NCI-H2196 (cell line): Measurements from ENCODE around the gene ZFHX3.
A peak's percentile ranks its signal among the peaks of the same experiment; 100 is the strongest.

Source experiments
- DNase-seq: peaks from one replicate; lab custom pipeline; 2025; ENCODE audit not compliant: unreplicated experiment; lab: John Stamatoyannopoulos, UW

ZFHX3 gene

DNA sequence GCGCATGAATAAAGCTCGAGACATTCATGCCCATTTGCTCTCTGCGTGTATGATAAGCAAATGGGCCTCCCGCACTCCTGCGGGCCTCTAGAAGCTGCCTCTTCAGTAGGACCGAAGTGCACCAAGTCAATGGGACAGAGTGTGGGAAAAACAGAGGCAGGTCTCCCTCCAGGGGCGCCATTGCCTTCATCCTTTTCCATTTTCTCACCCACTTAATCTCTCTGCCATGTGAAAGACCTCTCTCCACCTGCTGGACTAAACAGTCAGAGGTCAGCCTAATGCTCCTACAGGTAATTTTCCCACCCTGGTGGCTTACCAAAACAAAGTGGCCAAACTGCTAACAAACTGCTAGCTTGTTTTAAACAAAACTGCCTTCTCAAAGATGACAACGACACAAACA, 210.9 kb downstream of the ZFHX3 start:
- DNase-seq, result no peak

DNA sequence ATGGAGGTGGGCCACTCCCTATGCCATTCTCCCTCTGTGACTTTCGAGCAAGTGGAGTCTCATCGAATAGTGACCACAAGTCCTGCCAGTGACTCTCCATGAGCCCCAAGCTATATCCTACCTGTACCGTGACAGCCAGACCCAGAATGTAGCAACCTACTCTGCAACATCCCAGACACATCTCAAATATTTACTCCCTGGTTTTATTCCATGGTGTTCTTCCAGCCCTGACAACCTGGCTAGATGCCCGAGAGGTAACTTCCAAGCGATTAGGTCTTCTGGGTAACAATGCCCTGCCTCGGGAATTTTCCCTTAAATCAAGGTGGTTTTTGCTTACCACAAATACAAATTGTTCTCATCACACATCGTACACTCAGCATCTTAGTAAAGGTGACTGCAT, 211.7 kb downstream of the ZFHX3 start:
- DNase-seq, result no peak

DNA sequence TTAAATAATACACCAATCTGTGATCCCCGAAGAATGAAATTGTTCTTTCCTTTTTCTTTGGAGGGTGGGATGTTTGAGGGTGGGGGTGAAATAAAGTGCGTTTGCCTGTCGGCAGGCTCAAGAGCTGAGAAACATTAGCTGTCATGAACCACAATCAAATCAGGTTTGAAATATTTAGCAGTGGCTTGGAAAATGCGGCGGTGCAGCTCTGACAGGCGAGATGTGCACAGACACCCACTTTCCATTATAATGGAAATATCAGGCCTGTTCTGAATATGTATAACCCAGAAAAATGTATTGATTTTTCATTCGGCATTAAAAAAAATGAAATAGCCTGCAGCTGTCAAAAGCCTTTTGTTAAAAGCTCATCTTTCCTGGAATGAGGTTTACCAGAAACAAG, 212.8 kb downstream of the ZFHX3 start:
- DNase-seq, result no peak

DNA sequence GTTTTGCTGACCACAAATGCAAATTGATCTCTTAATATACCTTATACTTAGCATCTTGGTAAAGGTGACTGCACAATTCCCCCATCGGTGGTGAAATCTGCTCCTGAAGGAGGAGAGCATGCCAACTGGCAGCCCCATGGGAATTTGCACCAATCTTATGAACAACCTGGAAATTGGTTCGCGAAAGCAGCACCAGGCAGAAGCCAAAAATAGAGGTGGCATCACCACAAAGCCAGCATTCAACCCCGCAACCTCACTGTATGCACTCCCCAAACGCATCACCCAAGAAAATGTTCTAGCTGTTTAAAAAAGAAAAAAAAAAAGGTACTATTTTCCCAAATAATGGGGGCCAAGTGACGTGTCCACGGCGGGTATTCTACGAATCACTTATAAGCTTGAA, 213.4 kb downstream of the ZFHX3 start:
- no peak for DNase-seq

DNA sequence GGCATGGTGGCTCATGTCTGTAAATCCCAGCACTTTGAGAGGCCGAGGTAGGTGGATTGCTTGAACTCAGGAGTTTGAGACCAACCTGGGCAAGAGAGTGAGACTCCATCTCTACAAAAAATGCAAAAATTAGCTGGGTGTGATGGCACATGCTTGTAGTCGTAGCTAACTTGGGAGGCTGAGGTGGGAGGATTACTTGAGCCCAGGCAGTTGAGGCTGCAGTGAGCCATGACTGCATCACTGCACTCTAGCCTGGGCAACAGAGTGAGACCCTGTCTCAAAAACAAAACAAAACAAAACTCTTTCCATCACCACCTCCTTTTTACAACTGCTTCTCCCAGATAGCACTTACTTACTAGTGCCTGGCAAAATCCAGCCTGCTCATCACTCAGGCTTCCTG, 214.0 kb downstream of the ZFHX3 start:
- no peak for DNase-seq

DNA sequence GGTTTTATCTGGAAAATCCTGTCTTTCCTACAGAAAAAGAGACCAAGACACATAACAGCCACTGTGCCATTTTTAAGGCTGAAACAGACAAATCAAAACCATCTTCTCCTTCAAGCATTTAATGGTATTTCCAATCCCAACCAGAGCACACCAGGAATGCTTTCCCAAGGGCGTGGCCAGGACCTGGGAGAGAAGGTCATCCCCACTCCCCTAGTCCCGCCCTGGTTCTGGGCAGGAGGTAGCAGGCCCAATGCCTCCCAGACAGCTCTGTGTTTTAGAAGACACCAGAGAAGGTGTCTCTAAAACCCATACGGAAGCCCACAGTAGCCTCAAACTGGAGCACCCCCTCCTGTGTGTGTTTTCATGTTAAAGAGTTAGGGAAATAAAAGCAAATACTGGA, 214.4 kb downstream of the ZFHX3 start:
- no peak for DNase-seq

DNA sequence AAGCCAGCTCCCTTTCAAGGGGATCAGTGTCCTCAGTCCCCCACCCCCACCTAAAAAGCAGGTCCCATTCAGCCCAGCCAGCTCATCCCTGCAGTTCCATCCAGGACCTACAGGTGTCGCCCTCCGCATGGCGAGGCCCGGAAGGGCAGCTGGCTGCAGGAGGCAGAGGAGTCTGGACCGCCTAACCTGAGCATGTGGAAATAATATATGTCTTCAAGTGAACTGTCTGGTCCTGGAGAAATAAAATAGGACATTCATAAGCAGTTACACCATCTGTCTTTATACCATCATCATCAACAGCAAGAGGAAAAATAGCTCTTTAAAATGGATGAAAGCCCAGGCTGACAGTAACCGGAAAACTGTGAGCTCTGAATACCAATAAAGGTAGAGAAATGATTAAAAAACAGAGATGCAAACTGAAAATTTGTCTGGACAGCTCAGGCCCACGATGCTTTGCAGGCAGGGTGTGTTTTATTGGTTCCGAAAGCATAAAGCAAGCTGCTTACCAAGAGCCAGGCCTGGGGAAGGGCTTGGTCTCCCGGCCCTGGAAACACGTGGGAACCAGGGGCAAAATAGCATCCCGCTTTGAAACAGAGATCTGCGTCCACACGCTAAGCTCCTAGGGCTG, 215.2 kb downstream of the ZFHX3 start:
- DNase-seq, result peak; percentile 60

DNA sequence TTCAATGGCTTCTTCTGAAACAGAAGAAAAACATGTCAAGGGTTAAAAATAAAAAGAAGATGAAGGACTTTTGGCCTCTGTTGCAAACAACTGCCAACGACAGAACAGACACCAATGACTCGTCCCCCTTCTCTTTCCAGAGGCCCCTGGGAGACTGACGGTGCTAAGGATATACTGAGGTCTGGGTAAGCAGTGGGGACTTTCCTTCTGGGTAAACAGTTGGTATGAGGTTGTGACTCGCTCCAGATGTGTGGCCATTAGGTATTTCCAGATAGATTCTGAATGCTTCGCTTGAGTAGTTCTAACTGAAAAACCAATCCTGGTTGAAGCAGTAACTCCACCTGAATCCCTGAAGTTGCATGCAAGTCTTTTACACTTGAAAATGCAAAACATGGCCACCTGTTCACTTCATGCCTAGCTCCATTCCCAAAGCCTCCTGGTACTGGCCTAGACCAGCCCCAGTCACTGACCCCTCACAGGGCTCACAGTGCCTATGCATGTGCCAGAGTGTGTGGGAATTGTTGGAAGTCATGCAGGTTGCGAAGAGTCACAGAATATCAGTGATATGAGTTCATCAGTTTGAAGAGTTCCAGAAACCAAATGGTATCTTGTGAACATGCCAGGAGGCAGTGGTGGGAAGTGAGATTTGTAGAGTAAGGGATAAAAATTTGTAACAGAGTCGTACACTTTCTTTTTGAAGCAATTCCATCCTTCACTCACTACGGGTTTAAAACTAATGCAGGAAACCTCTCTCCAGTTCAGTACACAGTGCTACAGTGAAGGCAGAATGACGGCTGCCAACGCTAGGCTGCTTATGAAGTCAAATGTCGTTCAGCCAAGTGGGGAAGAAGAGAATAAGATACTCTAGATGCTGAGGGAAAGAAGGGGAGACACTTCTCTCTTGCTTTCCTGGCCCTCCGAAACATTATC, 217.8 kb downstream of the ZFHX3 start:
- no peak for DNase-seq

DNA sequence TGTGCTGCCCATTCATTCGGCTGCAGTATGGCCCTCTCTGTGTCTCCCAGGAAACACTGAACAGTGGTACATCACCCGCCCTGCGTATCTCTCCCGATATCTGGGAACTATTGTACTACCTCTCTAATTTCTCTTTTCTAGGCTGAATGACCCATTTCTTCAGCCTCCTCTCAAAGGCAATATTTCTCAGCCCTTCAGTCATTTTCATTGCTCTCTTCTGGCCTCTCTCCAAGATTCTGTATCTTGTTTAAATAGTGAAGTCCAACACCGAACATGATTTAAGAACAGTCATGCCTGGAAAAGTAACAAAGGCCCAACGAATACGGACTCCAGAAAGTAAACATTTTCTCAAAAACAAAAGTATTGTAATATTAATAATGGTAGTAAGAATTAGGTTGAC, 220.1 kb downstream of the ZFHX3 start:
- DNase-seq, result no peak

DNA sequence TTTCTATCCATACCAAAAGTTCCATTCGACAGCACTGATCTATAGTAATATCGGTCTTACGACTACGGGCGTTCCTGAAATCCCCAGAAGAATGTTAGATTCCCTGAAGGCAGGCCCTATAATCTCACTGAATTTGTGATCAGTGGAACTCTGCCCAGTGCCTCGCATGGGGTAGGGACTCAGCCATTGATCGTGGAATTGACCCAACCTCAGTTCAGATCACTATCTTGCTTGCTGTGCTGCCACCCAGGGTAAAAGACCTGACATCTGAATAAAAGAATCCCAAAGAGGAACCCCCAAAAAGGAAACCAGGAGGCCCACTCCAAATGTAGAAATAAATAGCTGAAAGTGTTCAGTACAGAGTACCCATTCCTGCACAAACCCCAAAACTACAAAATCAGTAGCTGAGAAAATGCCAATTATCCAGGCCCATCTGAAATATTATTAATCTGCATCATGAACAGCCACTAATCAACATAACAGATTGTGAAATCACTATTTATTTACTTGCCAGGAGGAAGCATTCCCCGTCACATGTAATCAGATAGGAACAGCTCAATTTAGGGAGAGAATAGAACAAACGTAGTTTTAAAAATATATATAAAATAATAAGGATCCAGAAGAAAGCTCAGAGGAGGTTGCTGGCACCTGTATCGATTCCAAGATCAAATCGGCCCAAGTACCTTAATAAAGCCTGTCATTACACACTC, 221.9 kb downstream of the ZFHX3 start:
- DNase-seq, result no peak

DNA sequence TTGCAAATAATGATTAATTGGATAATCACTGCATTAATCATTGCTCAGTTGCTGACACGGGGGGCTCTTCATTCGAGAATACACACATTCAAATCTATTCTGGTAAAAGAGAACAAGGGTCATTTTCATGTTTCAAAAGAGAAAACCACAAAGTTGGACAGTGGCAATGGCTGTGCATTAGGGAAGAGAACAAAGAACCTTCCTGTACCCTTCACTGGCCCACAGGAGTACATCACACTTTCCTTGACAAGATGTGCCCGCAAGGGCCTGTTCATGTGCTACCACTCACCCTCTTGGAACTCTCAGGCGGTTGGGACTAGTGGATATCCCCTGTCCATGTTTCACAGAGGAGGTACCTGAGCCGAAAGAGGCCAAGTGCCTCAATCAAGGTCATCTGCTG, 223.2 kb downstream of the ZFHX3 start:
- no peak for DNase-seq

DNA sequence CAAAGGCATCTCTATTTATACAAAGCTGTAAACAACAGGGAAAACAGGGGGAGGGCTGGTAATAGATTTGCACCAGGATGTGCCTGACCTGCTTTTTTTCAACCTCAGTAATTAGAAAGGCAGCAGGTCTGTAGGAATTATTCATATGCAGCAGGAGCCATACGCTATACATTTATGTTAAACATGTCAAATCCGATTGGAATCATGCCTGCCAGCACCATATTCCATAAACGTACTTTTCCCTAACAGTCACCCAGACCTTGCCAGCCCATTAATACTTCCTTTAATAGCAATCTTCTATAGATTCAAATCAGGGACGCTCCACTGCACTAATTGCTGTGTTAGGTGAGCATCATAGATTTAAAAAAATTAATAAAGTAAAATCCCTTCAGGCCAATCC, 223.9 kb downstream of the ZFHX3 start:
- DNase-seq, result no peak

DNA sequence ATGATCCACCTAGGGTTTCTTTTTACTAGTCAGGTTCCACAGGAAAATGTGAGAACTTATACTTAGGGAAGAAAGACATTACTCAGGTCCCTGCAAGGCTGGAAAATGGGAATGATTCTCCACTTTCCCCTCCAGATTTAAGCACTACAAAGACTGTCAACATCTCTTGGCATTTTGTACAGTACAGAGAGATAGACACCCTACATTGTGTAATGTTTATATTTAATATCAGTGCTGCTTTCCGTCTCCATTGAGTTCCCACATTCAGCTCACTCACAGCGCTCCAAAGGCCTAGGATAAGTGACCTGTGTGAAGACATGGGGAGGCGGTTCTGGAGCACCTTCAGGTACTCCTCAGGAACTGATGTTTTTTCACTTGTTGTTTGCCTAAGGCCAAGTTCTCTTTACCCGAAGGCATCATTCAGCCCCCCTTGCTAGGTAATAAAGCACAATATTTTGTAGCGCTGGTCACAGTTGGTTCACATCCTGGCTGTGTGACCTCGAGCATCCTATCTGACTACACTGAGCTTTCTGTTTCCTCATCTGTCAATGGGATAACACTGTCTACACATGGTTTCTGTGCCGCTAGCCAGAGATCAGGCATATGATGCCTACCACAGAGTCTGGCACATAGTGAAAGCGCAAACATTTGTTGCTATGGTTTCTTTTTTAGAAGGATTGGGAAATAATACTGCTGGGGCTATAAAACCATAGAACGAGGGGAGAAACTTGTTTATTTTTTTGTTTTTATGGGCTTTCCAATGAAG, 226.6 kb downstream of the ZFHX3 start:
- DNase-seq, result no peak

DNA sequence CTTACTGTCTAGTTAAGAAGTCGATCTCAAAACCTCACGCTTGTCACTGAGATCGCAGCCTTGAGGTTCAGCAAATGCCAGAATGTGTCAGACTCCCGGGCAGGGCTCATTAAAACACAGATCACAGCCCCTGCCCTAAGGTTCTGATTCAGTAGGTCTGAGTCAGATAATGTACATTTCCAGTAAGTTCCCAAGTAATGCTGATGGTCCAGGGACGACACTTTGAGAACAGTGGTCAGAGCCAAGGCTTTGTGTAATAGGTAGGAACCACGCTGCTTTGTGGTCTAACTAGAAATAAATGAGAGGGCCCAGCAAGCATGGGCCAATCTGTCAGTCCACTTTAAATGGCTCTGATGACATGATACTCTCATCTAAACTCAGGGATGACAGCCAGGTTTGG, 228.6 kb downstream of the ZFHX3 start:
- no peak for DNase-seq

DNA sequence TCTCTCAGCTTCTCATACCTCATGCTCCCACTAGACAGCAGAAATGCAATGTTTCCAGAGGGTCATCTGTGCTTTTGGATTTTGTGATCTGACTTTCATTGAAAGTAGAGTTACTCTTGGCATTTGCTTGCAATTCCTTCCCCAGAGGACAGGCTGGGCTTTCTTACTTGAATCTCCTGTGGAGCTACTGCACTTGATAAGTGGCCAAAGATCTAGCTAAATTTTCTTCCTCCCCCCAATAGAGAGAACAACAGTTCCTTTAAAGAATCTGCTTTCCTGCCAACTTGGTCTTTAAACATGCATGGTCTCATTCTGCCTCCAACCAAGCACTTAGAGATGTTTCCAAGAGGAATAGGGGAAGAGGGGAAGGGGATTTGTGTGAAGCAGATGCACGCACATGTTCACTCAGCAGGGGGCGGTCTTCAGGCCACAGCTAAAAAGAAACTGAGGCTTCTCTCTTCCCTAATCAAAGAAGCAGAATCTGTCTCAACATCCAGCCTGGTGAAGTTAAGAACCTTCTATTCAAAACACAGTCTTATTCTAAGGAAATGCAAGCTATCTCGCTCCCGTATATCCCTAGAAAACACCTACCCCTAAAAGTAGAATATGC, 229.6 kb downstream of the ZFHX3 start:
- DNase-seq, result no peak

DNA sequence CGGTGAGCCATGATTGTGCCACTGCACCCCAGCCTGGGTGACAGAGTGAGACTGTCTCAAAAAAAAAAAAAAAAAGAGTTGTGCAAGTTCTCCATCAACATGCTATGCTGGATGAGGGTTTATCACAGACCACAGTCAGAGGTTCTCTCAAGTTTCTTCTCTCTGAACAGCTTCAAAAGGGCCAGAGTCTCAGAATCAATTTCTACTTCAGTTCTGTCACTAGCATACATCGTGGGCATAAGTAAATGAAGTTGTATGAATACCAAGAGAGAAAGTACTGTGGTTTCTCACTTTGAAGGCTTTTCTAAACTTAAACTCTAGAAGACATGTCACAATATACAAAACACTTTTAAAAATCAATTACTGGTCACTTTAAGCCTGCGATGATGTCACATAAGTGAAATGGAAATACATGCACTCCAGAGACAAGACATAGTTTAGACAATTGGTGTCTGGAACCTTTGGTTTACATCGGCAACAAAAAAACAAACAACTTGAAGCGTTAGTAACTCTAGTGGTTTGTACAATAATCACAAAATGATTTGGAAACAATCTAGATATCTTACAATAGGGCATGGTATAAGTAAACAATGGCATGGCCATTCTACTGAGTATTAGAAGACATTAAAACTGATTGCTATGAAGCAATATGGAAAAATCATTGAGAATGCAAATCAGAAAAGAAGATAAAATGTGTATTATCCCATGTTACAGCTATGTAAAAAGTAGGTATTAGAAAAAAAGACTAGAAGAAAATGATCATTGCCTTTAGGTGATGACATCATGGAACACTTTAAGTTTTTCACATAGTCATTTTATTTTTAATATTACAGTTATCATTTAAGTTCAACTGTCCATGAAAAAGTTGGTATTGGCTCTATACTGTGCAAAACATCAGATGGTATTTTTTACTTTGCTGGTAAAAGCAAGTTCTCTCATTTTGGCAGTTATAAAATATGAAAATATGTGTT, 232.3 kb downstream of the ZFHX3 start:
- no peak for DNase-seq

DNA sequence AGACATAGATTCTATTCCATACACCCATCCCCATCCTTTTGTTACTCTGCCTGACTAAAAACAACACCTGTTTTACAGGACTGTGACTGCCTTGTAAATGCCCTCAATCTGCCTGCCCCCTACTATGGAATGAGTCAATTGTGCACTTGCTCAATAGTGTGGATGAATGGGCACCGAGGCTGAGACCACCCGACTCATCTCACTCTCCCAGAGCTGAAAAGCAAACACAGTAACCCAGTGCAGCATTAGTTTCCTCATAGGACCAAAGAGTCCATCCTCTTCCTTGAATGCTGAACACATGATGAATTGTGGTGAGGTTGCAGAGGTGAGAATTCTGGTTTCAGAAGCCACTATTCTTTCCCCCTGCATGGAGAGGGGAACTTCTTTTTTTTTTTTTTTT, 233.7 kb downstream of the ZFHX3 start:
- no peak for DNase-seq

DNA sequence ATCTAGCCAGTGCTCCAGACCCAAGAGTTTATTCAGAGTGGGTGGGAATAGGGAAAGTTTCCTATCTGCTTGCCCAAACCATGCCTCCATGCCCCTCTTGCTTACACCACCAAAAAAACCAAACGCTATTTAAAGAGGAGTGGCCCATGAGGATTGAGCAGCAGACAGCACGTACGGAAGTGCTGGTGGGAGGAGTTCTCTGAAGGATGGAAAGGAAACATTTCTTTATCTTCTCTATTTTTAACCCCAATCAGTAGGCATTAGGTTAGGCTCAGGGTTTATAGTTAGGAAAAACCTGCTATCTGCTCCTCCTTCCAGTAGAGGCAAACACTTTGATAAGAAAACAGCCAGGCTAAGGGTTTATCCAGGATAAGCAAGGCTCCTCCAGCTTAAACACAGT, 235.3 kb downstream of the ZFHX3 start:
- DNase-seq, result no peak

DNA sequence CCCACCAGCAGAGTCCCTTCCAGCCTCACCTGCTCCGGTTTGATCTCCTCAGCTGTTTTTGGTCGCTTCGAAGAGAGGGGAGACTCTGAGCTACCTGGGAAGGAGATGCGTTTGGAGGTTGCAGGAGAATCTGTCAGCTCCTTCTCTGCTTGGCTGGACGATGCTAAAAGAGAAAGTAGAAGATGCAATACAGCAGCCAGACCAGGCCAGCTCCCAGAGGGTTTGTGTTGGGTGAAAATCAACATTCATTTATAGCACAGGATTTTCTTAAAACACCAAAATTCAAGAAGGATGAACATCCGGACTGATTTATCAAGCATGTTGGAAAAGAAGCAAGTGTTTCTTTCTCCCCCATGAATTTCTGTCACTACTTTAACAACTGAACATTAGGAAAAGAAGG, 236.1 kb downstream of the ZFHX3 start:
- no peak for DNase-seq
